Activated B cell treated with CpG ODN at 0.5 μM for 24 hours (primary cell): ENCODE results near the gene CTSW. TPM values are rescaled to one million over a fixed set of nuclear protein-coding genes. Genes with fewer than 3 reads are reported as not detected.

Experiments used
- ATAC-seq: fragments of 200-7000 bp; cut with Tn5 transposase; one replicate; pipeline ENCODE4 v1.10.0; 2021; ENCODE audit warnings: low read depth, mild to moderate bottlenecking, moderate library complexity
- CTCF ChIA-PET: fragments of 350-600 bp; sonication (Branson Sonifier 250); formaldehyde crosslinking; loops from one replicate; lab custom pipeline; 2021; ENCODE audit warnings: antibody characterized with exemption; lab: Charles Lee
- POLR2A ChIA-PET: fragments of 350-600 bp; sonication (Branson Sonifier 250); formaldehyde crosslinking; loops from one replicate; lab custom pipeline; 2021; ENCODE audit warnings: antibody characterized with exemption; lab: Charles Lee
- DNase-seq: peaks from one replicate; pipeline ENCODE4 v3.0.0; 2022
- H3K27ac Mint-ChIP-seq: one replicate; pipeline ENCODE4 v1.8.0; 2020; ENCODE audit warnings: mixed read lengths
- H3K27me3 Mint-ChIP-seq: one replicate; pipeline ENCODE4 v1.8.0; 2021; ENCODE audit warnings: mixed read lengths
- H3K36me3 Mint-ChIP-seq: one replicate; pipeline ENCODE4 v1.8.0; 2021; ENCODE audit warnings: low read depth, mixed read lengths
- H3K4me1 Mint-ChIP-seq: one replicate; pipeline ENCODE4 v1.8.0; 2021; ENCODE audit warnings: mixed read lengths
- H3K4me3 Mint-ChIP-seq: one replicate; pipeline ENCODE4 v1.8.0; 2020; ENCODE audit warnings: mild to moderate bottlenecking, mixed read lengths
- H3K9me3 Mint-ChIP-seq: one replicate; pipeline ENCODE4 v1.8.0; 2020; ENCODE audit warnings: mixed read lengths
- CTCF ChIP-seq: fragments of 200-600 bp; IDR thresholded peaks from one replicate; pipeline ENCODE4 v1.8.0; 2022; ENCODE audit warnings: antibody characterized with exemption, mild to moderate bottlenecking
- intact Hi-C: fragments of 100-400 bp; cut with micrococcal nuclease; formaldehyde crosslinking; loops from one replicate; pipeline ENCODE4 v1.15.1; 2024
- total RNA-seq: library from RNA; stranded (reverse); gene quantifications from 2 replicates; pipeline ENCODE4 v1.2.3, GENCODE V29; 2022

The CTSW gene
- total RNA-seq, 1 donor from 2014 or later, result 0.93 TPM

- DNase-seq (no peak), ATAC-seq (peak; percentile 29)
- Mint-ChIP-seq H3K9me3 (no peaks in the 10 kb centered on the region), H3K4me1 (peaks cover 11% of the 10 kb centered on the region), H3K4me3 (no peak overlapping the region), H3K27me3 (no peaks in the 10 kb centered on the region), H3K36me3 (peaks cover 45% of the 10 kb centered on the region), H3K27ac (peak overlapping the region; percentile 27)
- intact Hi-C loops, result loop anchor here (1.0 kb wide), 1 partner anchor 7 kb away; the partner anchor contains the start of gene MUS81
- POLR2A ChIA-PET, result interaction anchor here (2.8 to 5.2 kb wide), 2 partner anchors 8 to 23 kb away, joined by 7 to 113 read pairs; partner anchors contain the start of genes CCDC85B, CFL1 and MUS81
- CTCF ChIA-PET, result interaction anchor here (2.8 kb wide), 1 partner anchor 8 kb away, joined by 10 read pairs; the partner anchor contains the start of gene MUS81
- no peak for TF ChIP-seq CTCF
Measured at GRCh38 chr11:65867284-65868071, 12.2 kb upstream of the CTSW start.

DNA sequence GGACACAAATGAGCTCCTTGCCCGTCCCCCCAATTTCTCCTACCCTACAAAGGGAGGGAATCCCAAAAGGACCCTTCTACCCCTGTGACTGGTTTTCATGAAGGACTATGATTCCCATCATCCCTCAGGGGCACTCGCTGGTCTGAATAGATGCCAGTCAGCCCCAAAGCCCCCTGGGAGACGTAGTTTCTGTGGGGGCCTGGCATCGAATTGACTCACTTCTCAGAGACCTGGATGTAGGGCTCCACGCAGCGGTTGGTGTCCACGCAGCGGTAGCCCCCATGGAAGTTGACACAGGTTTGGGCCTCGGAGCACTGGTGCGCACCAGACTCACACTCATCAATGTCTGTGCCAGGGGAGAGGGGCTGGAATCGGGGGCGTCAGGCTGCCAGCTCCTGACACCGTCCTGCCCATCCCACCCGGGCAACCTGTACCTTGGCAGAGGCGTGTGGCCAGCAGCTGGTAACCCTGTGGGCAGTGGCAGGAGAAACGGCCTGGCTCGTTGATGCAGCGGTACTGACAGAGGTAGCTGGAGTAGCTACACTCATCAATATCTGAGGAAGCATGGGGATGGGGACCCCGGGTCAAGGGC is 11.5 kb upstream of the CTSW start:
- no peaks in the 10 kb centered on the region for H3K9me3 Mint-ChIP-seq
- ChIA-PET POLR2A (interaction anchor here (0.9 to 5.2 kb wide), 5 partner anchors 9 to 35 kb away, joined by 4 to 113 read pairs (median 5); partner anchors contain the start of genes CCDC85B, CFL1 and MUS81), CTCF (interaction anchor here (1.5 to 2.8 kb wide), 2 partner anchors 9 to 16 kb away, joined by 5 to 10 read pairs; partner anchors contain the start of gene MUS81)
- intact Hi-C loops, result loop anchor here (1.0 kb wide), 1 partner anchor 8 kb away; the partner anchor contains the start of gene MUS81
- TF ChIP-seq CTCF, result no peak
- H3K36me3 Mint-ChIP-seq, result peaks cover 38% of the 10 kb centered on the region
- H3K4me3 Mint-ChIP-seq, result no peak overlapping the region
- DNase-seq, result no peak
- H3K27me3 Mint-ChIP-seq, result peaks cover 3% of the 10 kb centered on the region
- H3K27ac Mint-ChIP-seq, result no peak overlapping the region
- peak; percentile 69 for ATAC-seq
- H3K4me1 Mint-ChIP-seq, result peaks cover 12% of the 10 kb centered on the region

- intact Hi-C loops, result loop anchor here (1.0 kb wide), 1 partner anchor 9 kb away; the partner anchor contains the start of gene MUS81
- CTCF ChIA-PET, result interaction anchor here (1.3 to 2.8 kb wide), 3 partner anchors 9 to 19 kb away, joined by 4 to 10 read pairs (median 5); partner anchors contain the start of genes FIBP and MUS81
- no peaks in the 10 kb centered on the region for H3K9me3 Mint-ChIP-seq
- ATAC-seq (no peak), DNase-seq (no peak)
- H3K4me1 Mint-ChIP-seq, result peaks cover 18% of the 10 kb centered on the region
- no peak overlapping the region for H3K4me3 Mint-ChIP-seq
- POLR2A ChIA-PET, result interaction anchor here (0.5 to 5.2 kb wide), 7 partner anchors 10 to 93 kb away, joined by 3 to 113 read pairs (median 5); partner anchors contain the start of genes CCDC85B, CFL1 and MUS81
- peaks cover 31% of the 10 kb centered on the region for H3K36me3 Mint-ChIP-seq
- H3K27ac Mint-ChIP-seq, result no peak overlapping the region
- no peak for TF ChIP-seq CTCF
- H3K27me3 Mint-ChIP-seq, result peaks cover 5% of the 10 kb centered on the region
Measured at GRCh38 chr11:65868907-65869306, 10.7 kb upstream of the CTSW start.

DNA sequence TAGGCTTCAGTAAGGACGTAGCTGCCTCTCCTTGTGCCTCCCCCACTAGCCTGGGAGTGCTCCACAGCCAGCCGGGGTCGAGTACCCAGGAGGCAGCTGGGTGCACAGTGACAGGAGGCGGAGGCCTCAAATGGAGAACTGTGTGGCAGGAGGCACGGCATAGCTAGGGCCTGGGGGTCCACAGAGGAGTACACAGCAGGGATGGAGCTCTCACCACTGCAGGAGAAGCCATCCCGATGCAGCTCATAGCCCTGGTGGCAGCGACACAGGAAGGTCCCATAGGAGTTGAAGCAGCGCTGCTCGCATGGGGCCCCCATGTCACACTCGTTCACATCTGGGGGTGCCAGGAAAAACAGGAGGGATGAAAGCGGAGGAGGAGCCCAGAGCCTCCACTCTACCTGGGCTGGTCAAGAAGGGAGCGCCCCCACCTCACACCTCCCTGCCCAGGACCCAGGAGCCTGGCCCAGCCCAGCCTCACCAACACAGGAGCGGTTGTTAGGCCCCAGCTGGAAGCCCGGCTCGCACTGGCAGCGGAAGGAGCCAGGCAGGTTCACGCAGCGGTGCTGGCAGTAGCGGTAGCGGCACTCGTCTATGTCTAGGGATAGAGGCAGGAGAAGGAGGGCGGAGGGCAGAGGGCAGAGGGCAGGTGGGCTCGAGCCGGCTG is 9.9 kb upstream of the CTSW start:
- Mint-ChIP-seq H3K27ac (no peak overlapping the region), H3K4me1 (peaks cover 20% of the 10 kb centered on the region), H3K27me3 (peaks cover 5% of the 10 kb centered on the region), H3K4me3 (no peak overlapping the region), H3K9me3 (no peaks in the 10 kb centered on the region), H3K36me3 (peaks cover 23% of the 10 kb centered on the region)
- ChIA-PET POLR2A (interaction anchor here (0.6 to 5.2 kb wide), 6 partner anchors 11 to 556 kb away, joined by 3 to 113 read pairs (median 6); partner anchors contain the start of genes CCDC85B, CFL1 and MUS81), CTCF (interaction anchor here (1.3 to 2.8 kb wide), 3 partner anchors 10 to 18 kb away, joined by 4 to 10 read pairs (median 5); partner anchors contain the start of genes FIBP and MUS81)
- ATAC-seq, result no peak
- intact Hi-C loops, result no loop called here
- no peak for TF ChIP-seq CTCF
- DNase-seq, result no peak
